K562 (cell line): ENCODE results near the gene RBFOX2. TPM values are rescaled to one million over a fixed set of nuclear protein-coding genes. Genes with fewer than 3 reads are reported as not detected.

Source experiments
- MYNN ChIP-seq, 2 experiments: sonication (generic); formaldehyde crosslinking in 1 of 2; IDR thresholded peaks; 2 replicates each; pipeline versions ENCODE4 v1.5.0 to v1.6.1; 2016 to 2020; ENCODE audit warnings: antibody characterized with exemption in 1 of 2, missing genetic modification reagents in 1 of 2
- NCOA6 ChIP-seq: fragments of 450-650 bp; IDR thresholded peaks from 2 replicates; pipeline ENCODE4 v1.6.1; 2017; ENCODE audit warnings: mild to moderate bottlenecking
- NFATC3 ChIP-seq: fragments of 450-650 bp; IDR thresholded peaks from 2 replicates; pipeline ENCODE4 v1.6.1; 2017; ENCODE audit warnings: mild to moderate bottlenecking
- RBM14 ChIP-seq: fragments of 200-400 bp; formaldehyde crosslinking; IDR thresholded peaks from 2 replicates; pipeline ENCODE4 v1.6.1; 2018; ENCODE audit warnings: low read depth, mild to moderate bottlenecking, low read length, moderate library complexity, borderline replicate concordance; ENCODE audit not compliant: insufficient read depth
- RFX1 ChIP-seq: fragments of 450-650 bp; IDR thresholded peaks from 2 replicates; pipeline ENCODE4 v1.6.1; 2016; ENCODE audit warnings: mild to moderate bottlenecking, moderate library complexity
- SMARCA5 ChIP-seq: fragments of 450-650 bp; IDR thresholded peaks from 2 replicates; pipeline ENCODE4 v1.6.1; 2016
- polyA plus RNA-seq, 8 experiments: library from polyadenylated mRNA; depleted of rRNA in 4 of 8; stranded (reverse) in 5 of 8; unstranded in 3 of 8; fragments of >200 nt; fragmentation: Nextera tagmentation in 2 of 8; fragmentation: Illumina TruSeq in 1 of 8; extraction: Ambion mirVana in 2 of 8; extraction: Trizol in 1 of 8; gene quantifications; 2 replicates each; pipeline versions ENCODE4 v1.2.1 to v1.2.3, GENCODE V29; 2011 to 2014; ENCODE audit warnings: inconsistent platforms in 1 of 8, missing spikeins in 1 of 8
- total RNA-seq, 7 experiments: library from RNA; depleted of rRNA in 6 of 7; stranded (reverse); fragments of >200 nt in 6 of 7; fragmentation: Illumina TruSeq in 2 of 7; extraction: Trizol in 2 of 7; gene quantifications; 2 replicates each; pipeline versions ENCODE4 v1.2.1 to v1.2.3, GENCODE V29; 2011 to 2021; ENCODE audit warnings: low replicate concordance in 1 of 7
- TF ChIP-seq, protein P1 (sequence below), 2 experiments: fragments of 450-650 bp in 1 of 2; sonication (generic) in 1 of 2; formaldehyde crosslinking in 1 of 2; IDR thresholded peaks; 2 replicates each; pipeline versions ENCODE4 v1.7.1 to v1.9.0; 2016 to 2022; ENCODE audit warnings: inconsistent platforms in 1 of 2, mild to moderate bottlenecking in 1 of 2, missing genetic modification reagents in 1 of 2
- TF ChIP-seq, protein P2 (sequence below): fragments of 150-350 bp; IDR thresholded peaks from 2 replicates; pipeline ENCODE4 v1.6.1; 2014; ENCODE audit warnings: low read depth, mild to moderate bottlenecking, low read length, borderline replicate concordance
- TF ChIP-seq, protein P3 (sequence below): fragments of 250-450 bp; sonication (Bioruptor Pico); IDR thresholded peaks from 2 replicates; pipeline ENCODE4 v1.5.0; 2021; ENCODE audit warnings: mild to moderate bottlenecking, moderate library complexity

Gene RBFOX2
- total and polyA plus RNA-seq, 9 of the 15 experiments (the other 6 are each of a cell fraction or from before 2014, with no cell fraction given): 5.8 to 24.8 (median 14.2) TPM

DNA sequence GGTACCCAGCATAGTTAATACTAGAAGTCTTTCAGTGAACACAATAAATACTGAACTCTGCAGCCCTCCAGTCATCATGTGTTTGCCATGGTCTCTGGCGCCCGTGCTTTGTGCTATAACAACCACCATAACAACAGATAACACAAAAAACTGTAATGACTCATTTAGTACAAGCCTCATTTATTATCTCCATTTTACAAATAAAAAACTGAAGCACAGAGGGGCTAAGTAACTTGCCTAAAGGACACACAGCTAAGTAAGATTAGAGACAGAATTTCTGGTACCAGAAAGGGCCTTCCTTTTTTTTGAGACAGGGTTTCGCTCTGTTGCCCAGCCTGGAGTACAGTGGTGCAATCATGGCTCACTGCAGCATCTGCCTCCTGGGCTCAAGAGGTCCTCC lies 19.5 kb downstream of the RBFOX2 start (continued):
- TF ChIP-seq, protein P1, sequence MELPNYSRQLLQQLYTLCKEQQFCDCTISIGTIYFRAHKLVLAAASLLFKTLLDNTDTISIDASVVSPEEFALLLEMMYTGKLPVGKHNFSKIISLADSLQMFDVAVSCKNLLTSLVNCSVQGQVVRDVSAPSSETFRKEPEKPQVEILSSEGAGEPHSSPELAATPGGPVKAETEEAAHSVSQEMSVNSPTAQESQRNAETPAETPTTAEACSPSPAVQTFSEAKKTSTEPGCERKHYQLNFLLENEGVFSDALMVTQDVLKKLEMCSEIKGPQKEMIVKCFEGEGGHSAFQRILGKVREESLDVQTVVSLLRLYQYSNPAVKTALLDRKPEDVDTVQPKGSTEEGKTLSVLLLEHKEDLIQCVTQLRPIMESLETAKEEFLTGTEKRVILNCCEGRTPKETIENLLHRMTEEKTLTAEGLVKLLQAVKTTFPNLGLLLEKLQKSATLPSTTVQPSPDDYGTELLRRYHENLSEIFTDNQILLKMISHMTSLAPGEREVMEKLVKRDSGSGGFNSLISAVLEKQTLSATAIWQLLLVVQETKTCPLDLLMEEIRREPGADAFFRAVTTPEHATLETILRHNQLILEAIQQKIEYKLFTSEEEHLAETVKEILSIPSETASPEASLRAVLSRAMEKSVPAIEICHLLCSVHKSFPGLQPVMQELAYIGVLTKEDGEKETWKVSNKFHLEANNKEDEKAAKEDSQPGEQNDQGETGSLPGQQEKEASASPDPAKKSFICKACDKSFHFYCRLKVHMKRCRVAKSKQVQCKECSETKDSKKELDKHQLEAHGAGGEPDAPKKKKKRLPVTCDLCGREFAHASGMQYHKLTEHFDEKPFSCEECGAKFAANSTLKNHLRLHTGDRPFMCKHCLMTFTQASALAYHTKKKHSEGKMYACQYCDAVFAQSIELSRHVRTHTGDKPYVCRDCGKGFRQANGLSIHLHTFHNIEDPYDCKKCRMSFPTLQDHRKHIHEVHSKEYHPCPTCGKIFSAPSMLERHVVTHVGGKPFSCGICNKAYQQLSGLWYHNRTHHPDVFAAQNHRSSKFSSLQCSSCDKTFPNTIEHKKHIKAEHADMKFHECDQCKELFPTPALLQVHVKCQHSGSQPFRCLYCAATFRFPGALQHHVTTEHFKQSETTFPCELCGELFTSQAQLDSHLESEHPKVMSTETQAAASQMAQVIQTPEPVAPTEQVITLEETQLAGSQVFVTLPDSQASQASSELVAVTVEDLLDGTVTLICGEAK (IDR thresholded peaks at IDR 0.05): no peak
- TF ChIP-seq, protein P1 (CRISPR knock-in tag; IDR thresholded peaks at IDR 0.05): no peak
- TF ChIP-seq, protein P2, sequence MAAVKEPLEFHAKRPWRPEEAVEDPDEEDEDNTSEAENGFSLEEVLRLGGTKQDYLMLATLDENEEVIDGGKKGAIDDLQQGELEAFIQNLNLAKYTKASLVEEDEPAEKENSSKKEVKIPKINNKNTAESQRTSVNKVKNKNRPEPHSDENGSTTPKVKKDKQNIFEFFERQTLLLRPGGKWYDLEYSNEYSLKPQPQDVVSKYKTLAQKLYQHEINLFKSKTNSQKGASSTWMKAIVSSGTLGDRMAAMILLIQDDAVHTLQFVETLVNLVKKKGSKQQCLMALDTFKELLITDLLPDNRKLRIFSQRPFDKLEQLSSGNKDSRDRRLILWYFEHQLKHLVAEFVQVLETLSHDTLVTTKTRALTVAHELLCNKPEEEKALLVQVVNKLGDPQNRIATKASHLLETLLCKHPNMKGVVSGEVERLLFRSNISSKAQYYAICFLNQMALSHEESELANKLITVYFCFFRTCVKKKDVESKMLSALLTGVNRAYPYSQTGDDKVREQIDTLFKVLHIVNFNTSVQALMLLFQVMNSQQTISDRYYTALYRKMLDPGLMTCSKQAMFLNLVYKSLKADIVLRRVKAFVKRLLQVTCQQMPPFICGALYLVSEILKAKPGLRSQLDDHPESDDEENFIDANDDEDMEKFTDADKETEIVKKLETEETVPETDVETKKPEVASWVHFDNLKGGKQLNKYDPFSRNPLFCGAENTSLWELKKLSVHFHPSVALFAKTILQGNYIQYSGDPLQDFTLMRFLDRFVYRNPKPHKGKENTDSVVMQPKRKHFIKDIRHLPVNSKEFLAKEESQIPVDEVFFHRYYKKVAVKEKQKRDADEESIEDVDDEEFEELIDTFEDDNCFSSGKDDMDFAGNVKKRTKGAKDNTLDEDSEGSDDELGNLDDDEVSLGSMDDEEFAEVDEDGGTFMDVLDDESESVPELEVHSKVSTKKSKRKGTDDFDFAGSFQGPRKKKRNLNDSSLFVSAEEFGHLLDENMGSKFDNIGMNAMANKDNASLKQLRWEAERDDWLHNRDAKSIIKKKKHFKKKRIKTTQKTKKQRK: no peak
- TF ChIP-seq MYNN (IDR thresholded peaks at IDR 0.05): no peak
- TF ChIP-seq MYNN (CRISPR knock-in tag; IDR thresholded peaks at IDR 0.05): no peak
- TF ChIP-seq, protein P3, sequence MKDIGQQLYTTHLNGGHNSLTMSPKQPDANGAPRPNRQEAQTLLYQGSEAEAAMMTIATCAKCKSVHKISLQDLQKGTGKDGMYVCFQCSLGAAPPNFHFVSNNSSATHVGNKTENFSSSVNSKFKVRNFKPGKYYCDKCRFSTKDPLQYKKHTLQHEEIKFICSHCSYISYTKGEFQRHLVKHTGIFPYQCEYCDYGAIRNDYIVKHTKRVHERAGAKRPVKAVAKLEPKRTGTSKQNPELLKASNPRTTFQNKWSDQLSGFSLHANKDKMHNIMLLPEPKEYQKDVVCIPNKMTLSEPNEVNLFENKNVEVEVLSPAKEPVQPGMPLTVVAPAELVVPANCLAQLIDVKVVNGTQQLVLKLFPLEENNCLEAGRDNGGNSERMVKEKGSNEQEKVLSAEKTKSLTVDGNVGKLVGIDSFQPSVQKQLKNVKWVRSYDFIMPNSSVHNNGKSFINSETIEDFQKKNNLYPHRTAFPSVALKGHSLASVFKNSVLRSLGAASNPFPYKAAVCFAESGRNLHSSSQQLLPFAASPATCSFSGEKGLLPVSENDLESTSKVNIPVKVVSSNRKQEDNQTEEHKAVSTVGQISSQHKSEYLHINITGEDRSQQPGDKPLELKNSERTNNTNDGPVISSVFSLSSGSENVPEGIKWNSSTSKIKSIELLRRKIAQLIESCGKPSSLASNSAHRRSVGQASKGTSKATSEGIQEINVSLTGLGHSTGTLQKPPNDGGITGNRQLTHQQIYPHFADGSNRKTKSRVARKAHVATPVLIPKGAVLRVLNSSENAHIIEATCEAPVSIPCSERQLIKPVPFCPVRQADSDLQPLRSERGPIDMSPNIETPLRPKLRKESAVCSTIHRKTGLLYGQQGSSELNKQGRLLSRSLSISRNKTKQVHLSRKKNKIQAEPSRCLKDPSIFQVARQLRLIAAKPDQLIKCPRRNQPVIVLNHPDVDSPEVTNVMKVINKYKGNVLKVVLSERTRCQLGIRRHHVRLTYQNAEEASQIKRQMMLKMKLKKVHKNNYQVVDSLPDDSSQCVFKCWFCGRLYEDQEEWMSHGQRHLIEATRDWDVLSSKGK: no peak
- TF ChIP-seq NFATC3: no peak
- 0 out of 2 replicates have a peak, but pooled peaks have one; percentile 22 for TF ChIP-seq SMARCA5
- peak; percentile 52 for TF ChIP-seq RFX1
- no peak for TF ChIP-seq RBM14
- no peak for TF ChIP-seq NCOA6
